Measurements from ENCODE around the gene RGS19. TPM values are rescaled to one million over a fixed set of nuclear protein-coding genes. Genes with fewer than 3 reads are reported as not detected.

RGS19 gene
- total and polyA plus RNA-seq, 4 donors, result 4.9 to 12.9 (median 6.3) TPM

DNA sequence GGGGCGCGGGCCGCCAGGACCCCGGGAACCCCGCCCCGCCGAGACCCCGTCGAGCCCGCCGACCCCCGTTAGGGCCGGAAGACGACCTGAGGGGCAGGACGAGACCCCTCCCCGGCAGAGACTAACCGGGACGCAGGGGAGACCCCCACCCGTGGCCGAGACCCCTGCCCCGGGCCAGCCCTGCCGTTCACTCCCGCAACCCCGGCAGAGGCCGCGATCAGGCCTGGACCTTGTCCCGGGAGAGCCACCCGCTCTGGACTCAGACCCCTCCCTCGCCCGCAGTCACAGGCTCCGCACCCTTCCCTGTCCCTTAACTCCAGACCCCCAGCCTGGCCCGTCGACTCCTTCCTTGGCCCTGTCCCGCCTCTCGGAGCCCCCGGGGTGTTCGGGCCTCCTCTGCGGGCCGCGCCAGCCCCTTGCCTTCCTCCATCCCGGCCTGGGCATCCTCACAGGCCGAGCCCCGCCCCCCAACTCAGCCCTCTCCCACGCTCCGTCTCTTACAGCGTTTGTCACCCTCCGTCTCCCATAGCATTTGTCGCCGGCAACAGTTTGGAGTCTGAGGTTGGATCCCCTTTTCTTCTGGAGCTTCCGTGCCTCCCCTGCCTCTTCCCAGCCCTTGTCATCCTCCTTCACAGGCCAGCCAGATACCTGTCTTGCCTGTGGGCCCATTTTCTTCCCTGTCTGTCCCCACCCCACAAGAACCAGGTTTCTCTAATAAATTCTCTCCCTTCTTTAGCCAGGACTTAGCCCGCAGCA, 15.8 kb downstream of the RGS19 start (continued):
- no peak for TF ChIP-seq GABPA (IDR thresholded peaks at IDR 0.05 in 1 of 2, conservative IDR thresholded peaks at IDR 0.05 in 1 of 2)

DNA sequence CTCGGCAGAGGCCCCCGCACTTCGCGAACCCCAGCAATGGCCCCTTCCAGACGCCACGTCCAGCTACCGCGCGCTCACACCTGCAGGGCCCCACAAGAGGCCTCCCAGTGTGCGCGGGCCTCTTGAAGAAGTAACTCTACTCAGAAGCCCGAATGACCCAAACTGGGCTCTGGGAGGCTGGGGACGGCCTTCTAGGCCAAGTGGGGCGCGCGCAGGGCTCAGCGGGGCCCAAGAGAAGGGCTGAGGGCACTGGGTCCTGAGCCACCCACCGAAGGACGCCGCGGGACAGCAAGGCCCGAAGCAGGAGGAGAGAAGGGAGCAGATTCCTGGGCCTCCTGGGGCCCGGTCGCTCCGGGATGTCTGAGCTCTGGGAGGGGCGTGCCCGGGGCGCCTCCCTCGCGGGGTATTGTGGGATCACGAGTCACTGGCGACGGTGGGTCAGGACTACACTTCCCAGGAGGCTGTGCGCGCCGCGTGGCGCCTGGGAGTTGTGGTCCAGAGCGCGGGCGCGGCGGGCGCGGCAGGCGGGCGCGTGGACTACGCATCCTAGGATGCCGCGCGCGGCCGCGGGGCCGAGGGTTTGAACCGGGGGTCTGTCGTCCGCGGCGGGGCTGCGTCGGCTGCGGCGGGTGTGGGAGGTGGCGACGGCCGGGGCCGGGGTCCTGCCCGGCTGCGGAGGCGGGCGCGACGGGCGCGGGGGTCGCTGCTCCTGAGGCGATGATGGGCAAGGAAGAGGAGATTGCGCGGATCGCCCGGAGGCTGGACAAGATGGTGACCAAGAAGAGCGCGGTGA, 16.5 kb downstream of the RGS19 start, which contains the start of gene TCEA2:
Gene TCEA2 (plus strand): TSS at position 603 of the 793 bp plus-strand sequence. CDS start 115 bp downstream, at position 718.
- H3K27ac ChIP-seq (ENCODE audit: low read depth in 1 of 2, low read length in 2 of 2), result peak within 1 kb of the TSS; percentile 64 to 74
- peak within 1 kb of the TSS; percentile 71 to 89 (median 83) for H3K4me3 ChIP-seq (ENCODE audit: low read depth in 1 of 3, low read length in 3 of 3)
- no peaks in the 10 kb centered on the region for H3K27me3 ChIP-seq (ENCODE audit: control insufficient read depth in 4 of 4, insufficient read depth in 4 of 4, low read length in 3 of 4)
- no peaks in the 10 kb centered on the region for H3K36me3 ChIP-seq (ENCODE audit: control insufficient read depth in 4 of 4, insufficient read depth in 3 of 4, low read depth in 1 of 4, low read length in 3 of 4)
- peaks cover 27 to 61% (median 55%) of the 10 kb centered on the region in 4 donors for H3K4me1 ChIP-seq (ENCODE audit: control insufficient read depth in 4 of 4, insufficient read depth in 4 of 4, low read length in 3 of 4)
- WGBS, result 8% methylated on average over 85 of the region's 85 CpGs
- H3K9me3 ChIP-seq (ENCODE audit: control insufficient read depth in 4 of 4, low read length in 3 of 4), result no peaks in the 10 kb centered on the region
- TF ChIP-seq HNF4G (IDR thresholded peaks at IDR 0.05) (no peak), RXRA (IDR thresholded peaks at IDR 0.05) (peak; percentile 13 to 15), FOXA2 (IDR thresholded peaks at IDR 0.05) (no peak), YY1 (IDR thresholded peaks at IDR 0.05) (peak; percentile 61), GABPA (IDR thresholded peaks at IDR 0.05 in 1 of 2, conservative IDR thresholded peaks at IDR 0.05 in 1 of 2) (peak in 1 of 2 donors; percentile 79), RAD21 (IDR thresholded peaks at IDR 0.05) (no peak), HNF4A (conservative IDR thresholded peaks at IDR 0.05) (peak in 1 of 2 donors; percentile 21), TAF1 (conservative IDR thresholded peaks at IDR 0.05) (no peak), FOXA1 (IDR thresholded peaks at IDR 0.05) (no peak)
- TF ChIP-seq, protein P1, sequence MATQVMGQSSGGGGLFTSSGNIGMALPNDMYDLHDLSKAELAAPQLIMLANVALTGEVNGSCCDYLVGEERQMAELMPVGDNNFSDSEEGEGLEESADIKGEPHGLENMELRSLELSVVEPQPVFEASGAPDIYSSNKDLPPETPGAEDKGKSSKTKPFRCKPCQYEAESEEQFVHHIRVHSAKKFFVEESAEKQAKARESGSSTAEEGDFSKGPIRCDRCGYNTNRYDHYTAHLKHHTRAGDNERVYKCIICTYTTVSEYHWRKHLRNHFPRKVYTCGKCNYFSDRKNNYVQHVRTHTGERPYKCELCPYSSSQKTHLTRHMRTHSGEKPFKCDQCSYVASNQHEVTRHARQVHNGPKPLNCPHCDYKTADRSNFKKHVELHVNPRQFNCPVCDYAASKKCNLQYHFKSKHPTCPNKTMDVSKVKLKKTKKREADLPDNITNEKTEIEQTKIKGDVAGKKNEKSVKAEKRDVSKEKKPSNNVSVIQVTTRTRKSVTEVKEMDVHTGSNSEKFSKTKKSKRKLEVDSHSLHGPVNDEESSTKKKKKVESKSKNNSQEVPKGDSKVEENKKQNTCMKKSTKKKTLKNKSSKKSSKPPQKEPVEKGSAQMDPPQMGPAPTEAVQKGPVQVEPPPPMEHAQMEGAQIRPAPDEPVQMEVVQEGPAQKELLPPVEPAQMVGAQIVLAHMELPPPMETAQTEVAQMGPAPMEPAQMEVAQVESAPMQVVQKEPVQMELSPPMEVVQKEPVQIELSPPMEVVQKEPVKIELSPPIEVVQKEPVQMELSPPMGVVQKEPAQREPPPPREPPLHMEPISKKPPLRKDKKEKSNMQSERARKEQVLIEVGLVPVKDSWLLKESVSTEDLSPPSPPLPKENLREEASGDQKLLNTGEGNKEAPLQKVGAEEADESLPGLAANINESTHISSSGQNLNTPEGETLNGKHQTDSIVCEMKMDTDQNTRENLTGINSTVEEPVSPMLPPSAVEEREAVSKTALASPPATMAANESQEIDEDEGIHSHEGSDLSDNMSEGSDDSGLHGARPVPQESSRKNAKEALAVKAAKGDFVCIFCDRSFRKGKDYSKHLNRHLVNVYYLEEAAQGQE (IDR thresholded peaks at IDR 0.05), result no peak
- TF ChIP-seq, protein P2, sequence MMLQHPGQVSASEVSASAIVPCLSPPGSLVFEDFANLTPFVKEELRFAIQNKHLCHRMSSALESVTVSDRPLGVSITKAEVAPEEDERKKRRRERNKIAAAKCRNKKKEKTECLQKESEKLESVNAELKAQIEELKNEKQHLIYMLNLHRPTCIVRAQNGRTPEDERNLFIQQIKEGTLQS (IDR thresholded peaks at IDR 0.05), result no peak
- TF ChIP-seq, protein P3, sequence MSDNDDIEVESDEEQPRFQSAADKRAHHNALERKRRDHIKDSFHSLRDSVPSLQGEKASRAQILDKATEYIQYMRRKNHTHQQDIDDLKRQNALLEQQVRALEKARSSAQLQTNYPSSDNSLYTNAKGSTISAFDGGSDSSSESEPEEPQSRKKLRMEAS (IDR thresholded peaks at IDR 0.05), result peak; percentile 51
- TF ChIP-seq, protein P4, sequence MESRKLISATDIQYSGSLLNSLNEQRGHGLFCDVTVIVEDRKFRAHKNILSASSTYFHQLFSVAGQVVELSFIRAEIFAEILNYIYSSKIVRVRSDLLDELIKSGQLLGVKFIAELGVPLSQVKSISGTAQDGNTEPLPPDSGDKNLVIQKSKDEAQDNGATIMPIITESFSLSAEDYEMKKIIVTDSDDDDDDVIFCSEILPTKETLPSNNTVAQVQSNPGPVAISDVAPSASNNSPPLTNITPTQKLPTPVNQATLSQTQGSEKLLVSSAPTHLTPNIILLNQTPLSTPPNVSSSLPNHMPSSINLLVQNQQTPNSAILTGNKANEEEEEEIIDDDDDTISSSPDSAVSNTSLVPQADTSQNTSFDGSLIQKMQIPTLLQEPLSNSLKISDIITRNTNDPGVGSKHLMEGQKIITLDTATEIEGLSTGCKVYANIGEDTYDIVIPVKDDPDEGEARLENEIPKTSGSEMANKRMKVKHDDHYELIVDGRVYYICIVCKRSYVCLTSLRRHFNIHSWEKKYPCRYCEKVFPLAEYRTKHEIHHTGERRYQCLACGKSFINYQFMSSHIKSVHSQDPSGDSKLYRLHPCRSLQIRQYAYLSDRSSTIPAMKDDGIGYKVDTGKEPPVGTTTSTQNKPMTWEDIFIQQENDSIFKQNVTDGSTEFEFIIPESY (IDR thresholded peaks at IDR 0.05), result no peak
- peak within 1 kb of the TSS; percentile 52 to 85 for H3K9ac ChIP-seq (ENCODE audit: low read depth in 1 of 2, low read length in 2 of 2)
- DNase-seq (ENCODE audit: low spot score), result peak; percentile 95

Measured in liver (tissue), 9 donors.